ENCODE results near the gene MYCBPAP. TPM values are rescaled to one million over a fixed set of nuclear protein-coding genes. Genes with fewer than 3 reads are reported as not detected.

MYCBPAP gene
- total RNA-seq, 1 experiment from 2014 or later = 1.9 TPM

GRCh38 chr17:50577451-50577954, 69.3 kb downstream of the MYCBPAP start:
- ATAC-seq (no peak), DNase-seq (no peak)
- Histone ChIP-seq H3K4me2 (ENCODE audit: low read length) (no peak overlapping the region), H3K9me2 (replicated peaks; ENCODE audit: low read length) (no peaks in the 10 kb centered on the region), H3K9me3 (ENCODE audit: low read length) (no peaks in the 10 kb centered on the region), H2AFZ (ENCODE audit: low read length) (no peak overlapping the region), H3K27me3 (ENCODE audit: low read length) (no peaks in the 10 kb centered on the region), H3K4me1 (ENCODE audit: insufficient read depth, low read length) (no peaks in the 10 kb centered on the region), H3K9ac (ENCODE audit: low read length) (no peak overlapping the region), H3K27ac (ENCODE audit: low read length) (no peak overlapping the region), H3K79me2 (ENCODE audit: low read length) (no peaks in the 10 kb centered on the region), H3K36me3 (ENCODE audit: low read depth, low read length) (no peaks in the 10 kb centered on the region), H3F3A (ENCODE audit: low read length, unreplicated experiment) (no peaks in the 10 kb centered on the region), H4K20me1 (ENCODE audit: low read length) (no peaks in the 10 kb centered on the region), H3K4me3 (ENCODE audit: low read length) (no peak overlapping the region)
- BruUV-seq (replicated peaks) = no TSS peak
- POLR2A ChIA-PET (ENCODE audit: unreplicated experiment) = no interaction called here
- intact Hi-C loops (cut with micrococcal nuclease) = no loop called here
- CTCF ChIA-PET = no interaction called here
- TF ChIP-seq CTCF (conservative IDR thresholded peaks at IDR 0.05; ENCODE audit: low read depth, low read length) (no peak), EZH2phosphoT487 (IDR thresholded peaks at IDR 0.05; ENCODE audit: borderline replicate concordance, low read length) (no peak), EZH2 (IDR thresholded peaks at IDR 0.05; ENCODE audit: low read length, unreplicated experiment) (no peak)

GRCh38 chr17:50578173-50578572, 69.9 kb downstream of the MYCBPAP start:
- ATAC-seq = no peak
- intact Hi-C loops (cut with micrococcal nuclease) = no loop called here
- TF ChIP-seq EZH2phosphoT487 (IDR thresholded peaks at IDR 0.05; ENCODE audit: borderline replicate concordance, low read length) (no peak), EZH2 (IDR thresholded peaks at IDR 0.05; ENCODE audit: low read length, unreplicated experiment) (no peak), CTCF (conservative IDR thresholded peaks at IDR 0.05; ENCODE audit: low read depth, low read length) (no peak)

DNA sequence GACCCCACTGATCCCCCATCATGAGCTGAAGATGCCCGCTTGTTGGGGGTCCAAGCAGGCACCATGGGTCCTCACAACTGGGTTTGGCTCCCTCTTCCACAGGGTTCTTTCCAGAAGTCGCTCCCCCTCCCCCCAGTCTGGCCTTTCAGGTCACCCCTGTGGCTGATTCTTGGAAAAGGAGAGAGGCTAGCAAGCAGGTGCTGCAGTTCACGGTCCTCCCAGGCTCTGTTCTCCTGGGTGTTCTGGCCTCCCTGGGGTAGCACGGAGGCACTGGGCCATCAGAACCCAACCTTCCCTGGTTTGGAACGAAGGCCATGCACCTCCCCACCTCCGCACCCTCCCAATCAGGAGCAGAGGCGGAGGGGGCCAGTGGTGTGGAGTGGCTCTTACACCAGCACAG, 71.2 kb downstream of the MYCBPAP start:
- no peak overlapping the region for H3K27ac ChIP-seq (ENCODE audit: low read length)
- no peaks in the 10 kb centered on the region for H3F3A ChIP-seq (ENCODE audit: low read length, unreplicated experiment)
- ChIA-PET POLR2A (ENCODE audit: unreplicated experiment) (no interaction called here), CTCF (no interaction called here)
- no peaks in the 10 kb centered on the region for H3K79me2 ChIP-seq (ENCODE audit: low read length)
- H3K9me2 ChIP-seq (replicated peaks; ENCODE audit: low read length) = no peaks in the 10 kb centered on the region
- no peaks in the 10 kb centered on the region; the same call in 1 of the 2 replicates for H3K27me3 ChIP-seq (ENCODE audit: low read length)
- no peak overlapping the region for H3K4me2 ChIP-seq (ENCODE audit: low read length)
- no peak overlapping the region for H2AFZ ChIP-seq (ENCODE audit: low read length)
- TF ChIP-seq EZH2 (IDR thresholded peaks at IDR 0.05; ENCODE audit: low read length, unreplicated experiment) (no peak), CTCF (conservative IDR thresholded peaks at IDR 0.05; ENCODE audit: low read depth, low read length) (no peak), EZH2phosphoT487 (IDR thresholded peaks at IDR 0.05; ENCODE audit: borderline replicate concordance, low read length) (no peak)
- intact Hi-C loops (cut with micrococcal nuclease) = no loop called here
- no TSS peak for BruUV-seq (replicated peaks)
- no peaks in the 10 kb centered on the region for H3K36me3 ChIP-seq (ENCODE audit: low read depth, low read length)
- no peaks in the 10 kb centered on the region for H4K20me1 ChIP-seq (ENCODE audit: low read length)
- H3K4me1 ChIP-seq (ENCODE audit: insufficient read depth, low read length) = no peaks in the 10 kb centered on the region
- H3K4me3 ChIP-seq (ENCODE audit: low read length) = no peak overlapping the region
- H3K9ac ChIP-seq (ENCODE audit: low read length) = no peak overlapping the region
- no peaks in the 10 kb centered on the region for H3K9me3 ChIP-seq (ENCODE audit: low read length)
- no peak for DNase-seq
- no peak for ATAC-seq

More at GRCh38 chr17:50578173-50578572, 69.9 kb downstream of the MYCBPAP start:
- H3K36me3 ChIP-seq (ENCODE audit: low read depth, low read length) = no peaks in the 10 kb centered on the region
- no peak overlapping the region for H3K4me3 ChIP-seq (ENCODE audit: low read length)
- no peaks in the 10 kb centered on the region for H3K79me2 ChIP-seq (ENCODE audit: low read length)
- no peaks in the 10 kb centered on the region for H3F3A ChIP-seq (ENCODE audit: low read length, unreplicated experiment)
- no peaks in the 10 kb centered on the region for H3K27me3 ChIP-seq (ENCODE audit: low read length)
- no peaks in the 10 kb centered on the region for H3K9me3 ChIP-seq (ENCODE audit: low read length)
- H3K27ac ChIP-seq (ENCODE audit: low read length) = no peak overlapping the region
- CTCF ChIA-PET = no interaction called here
- no peak overlapping the region for H3K9ac ChIP-seq (ENCODE audit: low read length)
- no peak for DNase-seq
- POLR2A ChIA-PET (ENCODE audit: unreplicated experiment) = no interaction called here
- no peak overlapping the region for H3K4me2 ChIP-seq (ENCODE audit: low read length)
- no peak overlapping the region for H2AFZ ChIP-seq (ENCODE audit: low read length)
- H3K4me1 ChIP-seq (ENCODE audit: insufficient read depth, low read length) = no peaks in the 10 kb centered on the region
- no peaks in the 10 kb centered on the region for H4K20me1 ChIP-seq (ENCODE audit: low read length)
- no TSS peak for BruUV-seq (replicated peaks)
- H3K9me2 ChIP-seq (replicated peaks; ENCODE audit: low read length) = no peaks in the 10 kb centered on the region

Data from PC-3 (cell line).